SK-N-SH (cell line): Measurements from ENCODE around the gene SPAG6. TPM values are rescaled to one million over a fixed set of nuclear protein-coding genes. Genes with fewer than 3 reads are reported as not detected.

Experiments used
- CTCF ChIA-PET: fragments of 300-600, 350-600 bp; formaldehyde crosslinking; extraction: SDS; loops from one replicate; lab custom pipeline; 2021; lab: Yijun Ruan, JAX
- POLR2A ChIA-PET: fragments of 350-600 bp; sonication (Branson Sonifier 250); formaldehyde crosslinking; extraction: SDS; loops from one replicate; lab custom pipeline; 2020; ENCODE audit warnings: antibody characterized with exemption, inconsistent platforms; lab: Yijun Ruan, JAX
- DNase-seq: peaks from one replicate; pipeline ENCODE4 v3.0.0; 2012
- H2AFZ ChIP-seq: fragments of 200-600 bp; sonication (generic); 2 replicates; pipeline ENCODE4 v1.8.1; 2016; ENCODE audit warnings: antibody characterized with exemption, mild to moderate bottlenecking, low read depth
- H3F3A ChIP-seq: fragments of 200-600 bp; sonication (generic); replicated peaks from 2 replicates; pipeline ENCODE3; 2016; ENCODE audit warnings: antibody characterized with exemption, mild to moderate bottlenecking; ENCODE audit not compliant: insufficient read depth
- H3K27ac ChIP-seq, 2 experiments: fragments of 200-500 bp in 1 of 2; fragments of 200-600 bp in 1 of 2; sonication (Bioruptor generic) in 1 of 2; sonication (generic), shearing (Covaris generic) in 1 of 2; 2 replicates each; pipeline versions ENCODE4 v1.5.1 to v1.6.1; 2014 to 2016; ENCODE audit warnings: low read depth in 2 of 2, inconsistent platforms in 1 of 2, low read length in 1 of 2, mild to moderate bottlenecking in 1 of 2, mixed read lengths in 1 of 2
- H3K27me3 ChIP-seq: fragments of 200-600 bp; sonication (generic), shearing (Covaris generic); 2 replicates; pipeline ENCODE4 v1.6.1; 2016; ENCODE audit warnings: mixed run types; ENCODE audit not compliant: insufficient read depth
- H3K36me3 ChIP-seq, 2 experiments: fragments of 200-500 bp in 1 of 2; fragments of 200-600 bp in 1 of 2; sonication (Bioruptor generic) in 1 of 2; sonication (generic) in 1 of 2; replicated peaks in 1 of 2; 2 replicates each; pipeline versions ENCODE3 to v1.5.1; 2014 to 2016; ENCODE audit warnings: low read length in 1 of 2, mild to moderate bottlenecking in 1 of 2; ENCODE audit not compliant: insufficient read depth in 2 of 2, control insufficient read depth in 1 of 2
- H3K4me1 ChIP-seq, 2 experiments: fragments of 200-500 bp in 1 of 2; fragments of 200-600 bp in 1 of 2; sonication (Bioruptor generic) in 1 of 2; sonication (generic), shearing (Covaris generic) in 1 of 2; 2 replicates each; pipeline versions ENCODE4 v1.5.1 to v1.6.1; 2014 to 2016; ENCODE audit warnings: low read depth in 1 of 2, low read length in 1 of 2, mixed run types in 1 of 2; ENCODE audit not compliant: insufficient read depth in 2 of 2, control insufficient read depth in 1 of 2
- H3K4me2 ChIP-seq: fragments of 200-600 bp; sonication (generic), shearing (Covaris generic); 2 replicates; pipeline ENCODE4 v1.6.1; 2017; ENCODE audit warnings: mixed run types
- H3K4me3 ChIP-seq, 2 experiments: fragments of 200-500 bp in 1 of 2; fragments of 200-600 bp in 1 of 2; sonication (Bioruptor generic) in 1 of 2; sonication (generic), shearing (Covaris generic) in 1 of 2; 2 replicates each; pipeline versions ENCODE4 v1.5.1 to v1.8.1; 2014 to 2016; ENCODE audit warnings: low read depth in 2 of 2, inconsistent platforms in 1 of 2, low read length in 1 of 2, mild to moderate bottlenecking in 1 of 2, mixed read lengths in 1 of 2, moderate library complexity in 1 of 2
- H3K79me2 ChIP-seq: fragments of 200-600 bp; sonication (generic); 2 replicates; pipeline ENCODE4 v1.8.1; 2017; ENCODE audit warnings: mild to moderate bottlenecking; ENCODE audit not compliant: insufficient read depth
- H3K9ac ChIP-seq: fragments of 200-600 bp; sonication (generic); 2 replicates; pipeline ENCODE4 v1.6.1; 2017; ENCODE audit warnings: mixed run types
- H3K9me2 ChIP-seq: fragments of 200-600 bp; sonication (generic); 2 replicates; pipeline ENCODE4 v1.6.1; 2017; ENCODE audit warnings: mixed run types
- H3K9me3 ChIP-seq: fragments of 200-600 bp; sonication (generic); 2 replicates; pipeline ENCODE4 v1.6.1; 2017; ENCODE audit warnings: mixed run types, mild to moderate bottlenecking, moderate library complexity
- H4K20me1 ChIP-seq: fragments of 200-600 bp; sonication (generic); 2 replicates; pipeline ENCODE4 v1.6.1; 2017; ENCODE audit warnings: mild to moderate bottlenecking, mixed run types; ENCODE audit not compliant: insufficient read depth
- ELF1 ChIP-seq: IDR thresholded peaks from 2 replicates; pipeline ENCODE4 v1.4.0; 2012
- EP300 ChIP-seq, 2 experiments: IDR thresholded peaks; 2 replicates each; pipeline versions ENCODE4 v1.4.0 to v1.6.1; 2012; ENCODE audit warnings: borderline replicate concordance in 1 of 2, low read depth in 1 of 2, low read length in 1 of 2
- FOSL2 ChIP-seq: IDR thresholded peaks from 2 replicates; pipeline ENCODE4 v1.4.0; 2012; ENCODE audit warnings: low read depth, mild to moderate bottlenecking, moderate library complexity, borderline replicate concordance
- FOXJ3 ChIP-seq: sonication (generic); formaldehyde crosslinking; IDR thresholded peaks from 2 replicates; pipeline ENCODE4 v1.5.1; 2020; ENCODE audit warnings: mild to moderate bottlenecking, missing genetic modification reagents
- GABPA ChIP-seq: IDR thresholded peaks from 2 replicates; pipeline ENCODE4 v1.4.0; 2012; ENCODE audit warnings: low read depth, mild to moderate bottlenecking
- JUND ChIP-seq: IDR thresholded peaks from 2 replicates; pipeline ENCODE4 v1.4.0; 2012
- MEF2A ChIP-seq: IDR thresholded peaks from 2 replicates; pipeline ENCODE4 v1.4.0; 2012; ENCODE audit warnings: low read depth, borderline replicate concordance
- MXI1 ChIP-seq: IDR thresholded peaks from 2 replicates; pipeline ENCODE4 v1.6.1; 2012; ENCODE audit warnings: mild to moderate bottlenecking, low read depth, low read length, improper control_type of control experiment
- NFIC ChIP-seq: IDR thresholded peaks from 2 replicates; pipeline ENCODE4 v1.4.0; 2012; ENCODE audit warnings: borderline replicate concordance
- NRF1 ChIP-seq: IDR thresholded peaks from 2 replicates; pipeline ENCODE4 v1.6.1; 2012; ENCODE audit warnings: low read depth, mild to moderate bottlenecking, low read length
- RXRA ChIP-seq: IDR thresholded peaks from 2 replicates; pipeline ENCODE4 v1.4.0; 2012; ENCODE audit warnings: low read depth, mild to moderate bottlenecking, borderline replicate concordance
- SIN3A ChIP-seq: IDR thresholded peaks from 2 replicates; pipeline ENCODE4 v1.6.1; 2012; ENCODE audit warnings: low read depth, mild to moderate bottlenecking, low read length, moderate library complexity, borderline replicate concordance
- TAF1 ChIP-seq: IDR thresholded peaks from 2 replicates; pipeline ENCODE4 v1.6.1; 2012; ENCODE audit warnings: low read depth, mild to moderate bottlenecking, low read length, moderate library complexity, borderline replicate concordance
- TEAD4 ChIP-seq: IDR thresholded peaks from 2 replicates; pipeline ENCODE4 v1.4.0; 2012; ENCODE audit warnings: mild to moderate bottlenecking, borderline replicate concordance; ENCODE audit not compliant: insufficient read depth
- USF1 ChIP-seq: IDR thresholded peaks from 2 replicates; pipeline ENCODE4 v1.4.0; 2012; ENCODE audit warnings: low read depth, borderline replicate concordance
- YY1 ChIP-seq: IDR thresholded peaks from 2 replicates; pipeline ENCODE4 v1.4.0; 2012; ENCODE audit warnings: low read depth, mild to moderate bottlenecking
- WGBS: methylation state at CpG from one replicate; pipeline ENCODE4 v1.1.6; 2017; ENCODE audit warnings: low lambda C conversion rate; 5-methylcytosine and 5-hydroxymethylcytosine counted together
- polyA plus RNA-seq, 3 experiments: library from polyadenylated mRNA; depleted of rRNA; stranded (reverse); fragments of >200 nt; gene quantifications; 2 replicates each; pipeline ENCODE4 v1.2.3, GENCODE V29; 2012
- TF ChIP-seq, protein P1 (sequence below): IDR thresholded peaks from 2 replicates; pipeline ENCODE4 v1.4.0; 2012; ENCODE audit warnings: low read depth, borderline replicate concordance
- TF ChIP-seq, protein P2 (sequence below): IDR thresholded peaks from 2 replicates; pipeline ENCODE4 v1.4.0; 2012; ENCODE audit warnings: low read depth
- TF ChIP-seq, protein P3 (sequence below): fragments of 150-350 bp; IDR thresholded peaks from 2 replicates; pipeline ENCODE4 v1.6.1; 2016; ENCODE audit warnings: mild to moderate bottlenecking, low read depth, low read length

SPAG6 gene
- polyA plus RNA-seq, 1 of the 3 experiments (the other 2 are of a cell fraction) = 0.77 TPM

GRCh38 chr10:22320591-22321155, 24.6 kb upstream of the SPAG6 start, which contains the start of gene BMI1:
Gene BMI1 (plus strand): TSS chr10:22321099. CDS start chr10:22326450, 5,351 bp downstream.
- peak within 1 kb of the TSS; percentile 81 for H3K4me2 ChIP-seq
- H3K9ac ChIP-seq = peak within 1 kb of the TSS; percentile 78; the same call in 1 of the 2 replicates
- H3K79me2 ChIP-seq = peaks cover 48% of the 10 kb centered on the region
- peaks cover 23% of the 10 kb centered on the region for H4K20me1 ChIP-seq
- H3K4me1 ChIP-seq = peaks cover 8 to 12% of the 10 kb centered on the region in 2 experiments; a peak in 3 of 4 replicates
- H3K9me3 ChIP-seq = no peaks in the 10 kb centered on the region
- peak; percentile 95 for DNase-seq
- H3K36me3 ChIP-seq = peaks cover 5 to 8% of the 10 kb centered on the region in 2 experiments
- H3K4me3 ChIP-seq = peak within 1 kb of the TSS; percentile 76 to 84
- H3K9me2 ChIP-seq = no peaks in the 10 kb centered on the region
- ChIA-PET POLR2A (no interaction called here), CTCF (interaction anchor here (1.3 to 1.8 kb wide), 3 partner anchors 11 to 310 kb away, joined by 3 to 7 read pairs (median 5); no protein-coding TSS in a partner anchor)
- H2AFZ ChIP-seq = peak within 1 kb of the TSS; percentile 82
- H3K27ac ChIP-seq = peak within 1 kb of the TSS; percentile 70 to 90
- peaks cover 21% of the 10 kb centered on the region for H3F3A ChIP-seq
- WGBS = 0% methylated on average over 25 of the region's 85 CpGs
- TF ChIP-seq, protein P1, sequence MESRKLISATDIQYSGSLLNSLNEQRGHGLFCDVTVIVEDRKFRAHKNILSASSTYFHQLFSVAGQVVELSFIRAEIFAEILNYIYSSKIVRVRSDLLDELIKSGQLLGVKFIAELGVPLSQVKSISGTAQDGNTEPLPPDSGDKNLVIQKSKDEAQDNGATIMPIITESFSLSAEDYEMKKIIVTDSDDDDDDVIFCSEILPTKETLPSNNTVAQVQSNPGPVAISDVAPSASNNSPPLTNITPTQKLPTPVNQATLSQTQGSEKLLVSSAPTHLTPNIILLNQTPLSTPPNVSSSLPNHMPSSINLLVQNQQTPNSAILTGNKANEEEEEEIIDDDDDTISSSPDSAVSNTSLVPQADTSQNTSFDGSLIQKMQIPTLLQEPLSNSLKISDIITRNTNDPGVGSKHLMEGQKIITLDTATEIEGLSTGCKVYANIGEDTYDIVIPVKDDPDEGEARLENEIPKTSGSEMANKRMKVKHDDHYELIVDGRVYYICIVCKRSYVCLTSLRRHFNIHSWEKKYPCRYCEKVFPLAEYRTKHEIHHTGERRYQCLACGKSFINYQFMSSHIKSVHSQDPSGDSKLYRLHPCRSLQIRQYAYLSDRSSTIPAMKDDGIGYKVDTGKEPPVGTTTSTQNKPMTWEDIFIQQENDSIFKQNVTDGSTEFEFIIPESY = no peak
- peak; percentile 80 for TF ChIP-seq USF1
- TF ChIP-seq TAF1 = peak; percentile 2; the same call in 1 of the 2 replicates
- H3K27me3 ChIP-seq = peaks cover 11% of the 10 kb centered on the region

GRCh38 chr10:22321156-22321923, 24.0 kb upstream of the SPAG6 start:
- Histone ChIP-seq H3K79me2 (peaks cover 52% of the 10 kb centered on the region), H3K4me3 (peak overlapping the region; percentile 72 to 84), H3K9me3 (no peaks in the 10 kb centered on the region), H3K9ac (peak overlapping the region; percentile 78; the same call in 1 of the 2 replicates), H3K9me2 (no peaks in the 10 kb centered on the region), H3K4me1 (peaks cover 8 to 15% of the 10 kb centered on the region in 2 experiments; a peak in 3 of 4 replicates), H4K20me1 (peaks cover 23% of the 10 kb centered on the region), H3K27me3 (peaks cover 11% of the 10 kb centered on the region), H3K27ac (peak overlapping the region; percentile 70 to 90), H3K36me3 (peaks cover 5 to 8% of the 10 kb centered on the region in 2 experiments), H3K4me2 (peak overlapping the region; percentile 80; the same call in 1 of the 2 replicates), H3F3A (peaks cover 18% of the 10 kb centered on the region), H2AFZ (peak overlapping the region; percentile 56; the same call in 1 of the 2 replicates)
- WGBS = 2% methylated on average over 31 of the region's 114 CpGs
- peak; percentile 80 for DNase-seq
- POLR2A ChIA-PET = no interaction called here
- CTCF ChIA-PET = interaction anchor here (1.1 kb wide), 1 partner anchor 277 kb away, joined by 3 read pairs; no protein-coding TSS in a partner anchor
- TF ChIP-seq FOSL2 (no peak), EP300 (IDR thresholded peaks at IDR 0.05; ENCODE audit: borderline replicate concordance in 1 of 2, low read depth in 1 of 2, low read length in 1 of 2) (peak in 1 of 2 experiments; percentile 29; a peak in 1 of 4 replicates), RXRA (no peak), MXI1 (peak; percentile 70), TAF1 (no peak), SIN3A (peak; percentile 36; the same call in 1 of the 2 replicates), JUND (no peak), TEAD4 (no peak), GABPA (no peak), MEF2A (no peak), YY1 (peak; percentile 86), NRF1 (no peak), NFIC (peak; percentile 13; the same call in 1 of the 2 replicates), ELF1 (no peak), FOXJ3 (CRISPR knock-in tag) (no peak)
- TF ChIP-seq, protein P2, sequence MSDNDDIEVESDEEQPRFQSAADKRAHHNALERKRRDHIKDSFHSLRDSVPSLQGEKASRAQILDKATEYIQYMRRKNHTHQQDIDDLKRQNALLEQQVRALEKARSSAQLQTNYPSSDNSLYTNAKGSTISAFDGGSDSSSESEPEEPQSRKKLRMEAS = peak; percentile 50; the same call in 1 of the 2 replicates
- TF ChIP-seq, protein P3, sequence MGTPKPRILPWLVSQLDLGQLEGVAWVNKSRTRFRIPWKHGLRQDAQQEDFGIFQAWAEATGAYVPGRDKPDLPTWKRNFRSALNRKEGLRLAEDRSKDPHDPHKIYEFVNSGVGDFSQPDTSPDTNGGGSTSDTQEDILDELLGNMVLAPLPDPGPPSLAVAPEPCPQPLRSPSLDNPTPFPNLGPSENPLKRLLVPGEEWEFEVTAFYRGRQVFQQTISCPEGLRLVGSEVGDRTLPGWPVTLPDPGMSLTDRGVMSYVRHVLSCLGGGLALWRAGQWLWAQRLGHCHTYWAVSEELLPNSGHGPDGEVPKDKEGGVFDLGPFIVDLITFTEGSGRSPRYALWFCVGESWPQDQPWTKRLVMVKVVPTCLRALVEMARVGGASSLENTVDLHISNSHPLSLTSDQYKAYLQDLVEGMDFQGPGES = no peak
